Regular cardiac myocyte (primary cell): Measurements from ENCODE around the gene MTPN. TPM values are rescaled to one million over a fixed set of nuclear protein-coding genes. Genes with fewer than 3 reads are reported as not detected.

Experiments
- total RNA-seq: library from RNA; depleted of rRNA; stranded (reverse); fragments of >200 nt; gene quantifications from 2 replicates; pipeline ENCODE4 v1.2.3, GENCODE V29; 2014

Gene MTPN
- 145 and 198 TPM in 2 replicates for total RNA-seq

GRCh38 chr7:135977007-135977741 lies at the start of gene MTPN:
Gene MTPN (minus strand): TSS chr7:135977359. CDS start chr7:135977100, 259 bp downstream.

Other genes with a start within 250 kb of the MTPN start
- under 0.01 TPM in 1 of 2 replicates, not detected in the other for gene SLC13A4, start 249.2 kb downstream of the MTPN start, total RNA-seq
- gene FAM180A, start 228.5 kb downstream of the MTPN start, total RNA-seq: 3.1 and 21.5 TPM in 2 replicates